Adipose tissue (tissue), 3 donors: ENCODE data around the gene SHISAL1. TPM values are rescaled to one million over a fixed set of nuclear protein-coding genes. Genes with fewer than 3 reads are reported as not detected.

Experiments
- H3K27ac ChIP-seq: one replicate; pipeline ENCODE4 v1.5.1; 2013; ENCODE audit warnings: low read depth, low read length
- WGBS, 3 donors: extraction: QIAGEN DNeasy Blood & Tissue Kit; methylation state at CpG; one replicate each; pipeline ENCODE4 v1.1.7; 2013; 5-methylcytosine and 5-hydroxymethylcytosine counted together
- polyA plus RNA-seq, 3 donors: library from polyadenylated mRNA; stranded (reverse); fragments of 200-250 nt; gene quantifications; one replicate each; pipeline ENCODE4 v1.2.3, GENCODE V29; 2013
- donor health status: healthy with polysubstance abuse.
- donor health status: Bipolar disorder and iron deficiency.
- donor health status: healthy.

Gene SHISAL1
- polyA plus RNA-seq, 3 donors = 0.13 to 1.2 (median 0.30) TPM

- 76 to 93% (median 91%) methylated on average over 3 of the region's 3 CpGs for WGBS, 3 donors
These were observed 103.4 kb downstream of the SHISAL1 start for GRCh38 chr22:44209343-44209742.

GRCh38 chr22:44207981-44208317 lies 104.8 kb downstream of the SHISAL1 start:
- WGBS, 3 donors = 78 to 84% (median 84%) methylated on average over 4 of the region's 4 CpGs

More at GRCh38 chr22:44209343-44209742, 103.4 kb downstream of the SHISAL1 start:
- no peak overlapping the region for H3K27ac ChIP-seq

GRCh38 chr22:44207173-44207980 lies 105.4 kb downstream of the SHISAL1 start:
- H3K27ac ChIP-seq = no peak overlapping the region
- WGBS, 3 donors = 82 to 92% (median 86%) methylated on average over 13 to 16 of the region's 16 CpGs

More at GRCh38 chr22:44207981-44208317, 104.8 kb downstream of the SHISAL1 start:
- no peak overlapping the region for H3K27ac ChIP-seq

- 70 to 90% (median 86%) methylated on average over 8 of the region's 8 CpGs for WGBS, 3 donors
- no peak overlapping the region for H3K27ac ChIP-seq
These were observed 106.1 kb downstream of the SHISAL1 start for GRCh38 chr22:44206696-44207095.

GRCh38 chr22:44206330-44206645 lies 106.5 kb downstream of the SHISAL1 start:
- WGBS, 3 donors = 73 to 87% (median 75%) methylated on average over 8 to 9 of the region's 9 CpGs
- H3K27ac ChIP-seq = no peak overlapping the region

- no peak overlapping the region for H3K27ac ChIP-seq
- WGBS, 3 donors = 78 to 92% (median 84%) methylated on average over 16 of the region's 16 CpGs
These were observed 107.0 kb downstream of the SHISAL1 start for GRCh38 chr22:44205516-44206329.

- 79 to 89% (median 88%) methylated on average over 16 of the region's 16 CpGs for WGBS, 3 donors
- H3K27ac ChIP-seq = no peak overlapping the region
These were observed 107.8 kb downstream of the SHISAL1 start for GRCh38 chr22:44204739-44205515.

GRCh38 chr22:44203203-44203602 lies 109.5 kb downstream of the SHISAL1 start:
- no peak overlapping the region for H3K27ac ChIP-seq
- WGBS, 3 donors = 47 to 73% (median 56%) methylated on average over 6 of the region's 6 CpGs

GRCh38 chr22:44202261-44202789 lies 110.4 kb downstream of the SHISAL1 start:
- 64 to 74% (median 66%) methylated on average over 11 of the region's 11 CpGs for WGBS, 3 donors
- no peak overlapping the region for H3K27ac ChIP-seq

GRCh38 chr22:44201665-44202064 lies 111.1 kb downstream of the SHISAL1 start:
- 57 to 77% (median 73%) methylated on average over 12 of the region's 12 CpGs for WGBS, 3 donors
- H3K27ac ChIP-seq = no peak overlapping the region

- WGBS, 3 donors = 67 to 73% (median 70%) methylated on average over 17 of the region's 17 CpGs
- H3K27ac ChIP-seq = no peak overlapping the region
These were observed 111.7 kb downstream of the SHISAL1 start for GRCh38 chr22:44200855-44201550.

- H3K27ac ChIP-seq = no peak overlapping the region
- 83 to 88% (median 87%) methylated on average over 6 of the region's 6 CpGs for WGBS, 3 donors
These were observed 112.3 kb downstream of the SHISAL1 start for GRCh38 chr22:44200451-44200850.

- no peak overlapping the region for H3K27ac ChIP-seq
- 72 to 81% (median 80%) methylated on average over 4 to 5 of the region's 5 CpGs for WGBS, 3 donors
These were observed 112.9 kb downstream of the SHISAL1 start for GRCh38 chr22:44199866-44200265.

GRCh38 chr22:44199164-44199563 lies 113.6 kb downstream of the SHISAL1 start:
- 55 to 97% (median 93%) methylated on average over 2 of the region's 2 CpGs for WGBS, 3 donors
- no peak overlapping the region for H3K27ac ChIP-seq

GRCh38 chr22:44197271-44197670 lies 115.5 kb downstream of the SHISAL1 start:
- H3K27ac ChIP-seq = no peak overlapping the region
- 89 to 95% (median 93%) methylated on average over 2 of the region's 2 CpGs for WGBS, 3 donors

- 65 to 83% (median 80%) methylated on average over 10 of the region's 10 CpGs for WGBS, 3 donors
These were observed 116.0 kb downstream of the SHISAL1 start for GRCh38 chr22:44196731-44197131.

GRCh38 chr22:44196241-44196640 lies 116.5 kb downstream of the SHISAL1 start:
- WGBS, 3 donors = 48 to 66% (median 62%) methylated on average over 9 of the region's 9 CpGs
- no peak overlapping the region for H3K27ac ChIP-seq

More at GRCh38 chr22:44196731-44197131, 116.0 kb downstream of the SHISAL1 start:
- no peak overlapping the region for H3K27ac ChIP-seq
